ENCODE measurements around the gene LLGL2. TPM values are rescaled to one million over a fixed set of nuclear protein-coding genes. Genes with fewer than 3 reads are reported as not detected.

The LLGL2 gene
- polyA plus RNA-seq, 1 donor (not counting 4 experiments of a cell fraction or from before 2014, with no cell fraction given): 13.8 TPM

- Histone ChIP-seq H3K27me3 (ENCODE audit: control insufficient read depth, extremely low read depth, insufficient read depth, low read length) (no peaks in the 10 kb centered on the region), H3K9ac (ENCODE audit: control insufficient read depth, extremely low read depth, insufficient read depth, low read length) (no peak overlapping the region), H2AFZ (ENCODE audit: control insufficient read depth, low read length) (no peak overlapping the region), H3K4me1 (ENCODE audit: control insufficient read depth, extremely low read depth, insufficient read depth, low read length) (no peaks in the 10 kb centered on the region), H3K9me3 (ENCODE audit: control insufficient read depth, low read depth, low read length) (no peaks in the 10 kb centered on the region), H3K4me3 (ENCODE audit: control insufficient read depth in 2 of 3, extremely low read depth in 1 of 3, insufficient read depth in 2 of 3, low read depth in 1 of 3, low read length in 3 of 3) (no peak overlapping the region), H3K27ac (ENCODE audit: control insufficient read depth, insufficient read depth, low read length) (no peak overlapping the region), H3K36me3 (ENCODE audit: control insufficient read depth in 2 of 2, extremely low read depth in 1 of 2, insufficient read depth in 2 of 2, low read length in 2 of 2) (peaks cover 0 to 5% of the 10 kb centered on the region in 2 experiments), H3K4me2 (ENCODE audit: control insufficient read depth, extremely low read depth, insufficient read depth, low read depth, low read length) (no peak overlapping the region), H3K9me1 (ENCODE audit: control insufficient read depth, extremely low read depth, insufficient read depth, low read length) (no peaks in the 10 kb centered on the region), H3K79me2 (ENCODE audit: control insufficient read depth, insufficient read depth, low read length) (no peaks in the 10 kb centered on the region), H4K20me1 (ENCODE audit: control insufficient read depth, extremely low read depth, insufficient read depth, low read length) (peaks cover 2% of the 10 kb centered on the region)
- DNase-seq (ENCODE audit: low read depth, low spot score): no peak
- dilution Hi-C loops (cut with MboI; ENCODE audit: extremely low pct_ligation_motif_present, low sequenced_read_pairs): no loop called here
- no peak for FAIRE-seq
- TF ChIP-seq EZH2 (IDR thresholded peaks at IDR 0.05; ENCODE audit: low read length): no peak
Measured at GRCh38 chr17:75555679-75556153, 30.2 kb downstream of the LLGL2 start.

- dilution Hi-C loops (cut with MboI; ENCODE audit: extremely low pct_ligation_motif_present, low sequenced_read_pairs): no loop called here
- FAIRE-seq: no peak
- no peaks in the 10 kb centered on the region for H3K27me3 ChIP-seq (ENCODE audit: control insufficient read depth, extremely low read depth, insufficient read depth, low read length)
- no peak for TF ChIP-seq EZH2 (IDR thresholded peaks at IDR 0.05; ENCODE audit: low read length)
- TF ChIP-seq, protein P1, sequence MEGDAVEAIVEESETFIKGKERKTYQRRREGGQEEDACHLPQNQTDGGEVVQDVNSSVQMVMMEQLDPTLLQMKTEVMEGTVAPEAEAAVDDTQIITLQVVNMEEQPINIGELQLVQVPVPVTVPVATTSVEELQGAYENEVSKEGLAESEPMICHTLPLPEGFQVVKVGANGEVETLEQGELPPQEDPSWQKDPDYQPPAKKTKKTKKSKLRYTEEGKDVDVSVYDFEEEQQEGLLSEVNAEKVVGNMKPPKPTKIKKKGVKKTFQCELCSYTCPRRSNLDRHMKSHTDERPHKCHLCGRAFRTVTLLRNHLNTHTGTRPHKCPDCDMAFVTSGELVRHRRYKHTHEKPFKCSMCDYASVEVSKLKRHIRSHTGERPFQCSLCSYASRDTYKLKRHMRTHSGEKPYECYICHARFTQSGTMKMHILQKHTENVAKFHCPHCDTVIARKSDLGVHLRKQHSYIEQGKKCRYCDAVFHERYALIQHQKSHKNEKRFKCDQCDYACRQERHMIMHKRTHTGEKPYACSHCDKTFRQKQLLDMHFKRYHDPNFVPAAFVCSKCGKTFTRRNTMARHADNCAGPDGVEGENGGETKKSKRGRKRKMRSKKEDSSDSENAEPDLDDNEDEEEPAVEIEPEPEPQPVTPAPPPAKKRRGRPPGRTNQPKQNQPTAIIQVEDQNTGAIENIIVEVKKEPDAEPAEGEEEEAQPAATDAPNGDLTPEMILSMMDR (optimal IDR thresholded peaks at IDR 0.05 in 1 of 3, IDR thresholded peaks at IDR 0.05 in 1 of 3, conservative IDR thresholded peaks at IDR 0.05 in 1 of 3; ENCODE audit: extremely low read depth in 1 of 3, insufficient read depth in 2 of 3, low read length in 3 of 3): no peak
- H3K4me1 ChIP-seq (ENCODE audit: control insufficient read depth, extremely low read depth, insufficient read depth, low read length): no peaks in the 10 kb centered on the region
- no peaks in the 10 kb centered on the region for H3K79me2 ChIP-seq (ENCODE audit: control insufficient read depth, insufficient read depth, low read length)
- H3K9ac ChIP-seq (ENCODE audit: control insufficient read depth, extremely low read depth, insufficient read depth, low read length): no peak overlapping the region
- H3K9me1 ChIP-seq (ENCODE audit: control insufficient read depth, extremely low read depth, insufficient read depth, low read length): no peaks in the 10 kb centered on the region
- H3K4me2 ChIP-seq (ENCODE audit: control insufficient read depth, extremely low read depth, insufficient read depth, low read depth, low read length): no peak overlapping the region
- H3K9me3 ChIP-seq (ENCODE audit: control insufficient read depth, low read depth, low read length): no peaks in the 10 kb centered on the region
- no peak overlapping the region for H3K27ac ChIP-seq (ENCODE audit: control insufficient read depth, insufficient read depth, low read length)
- H3K4me3 ChIP-seq (ENCODE audit: control insufficient read depth in 2 of 3, extremely low read depth in 1 of 3, insufficient read depth in 2 of 3, low read depth in 1 of 3, low read length in 3 of 3): no peak overlapping the region
- peaks cover 2% of the 10 kb centered on the region for H4K20me1 ChIP-seq (ENCODE audit: control insufficient read depth, extremely low read depth, insufficient read depth, low read length)
- no peak for DNase-seq (ENCODE audit: low read depth, low spot score)
- H2AFZ ChIP-seq (ENCODE audit: control insufficient read depth, low read length): no peak overlapping the region
- peaks cover 0 to 5% of the 10 kb centered on the region in 2 experiments for H3K36me3 ChIP-seq (ENCODE audit: control insufficient read depth in 2 of 2, extremely low read depth in 1 of 2, insufficient read depth in 2 of 2, low read length in 2 of 2)
Measured at GRCh38 chr17:75557075-75557851, 31.8 kb downstream of the LLGL2 start.

All from keratinocyte (primary cell).